Loucy (cell line): Measurements from ENCODE around the gene TNFRSF1B.

Experiments used
- H2AFZ ChIP-seq: fragments of 200-600 bp; sonication (generic); 2 replicates; pipeline ENCODE4 v1.6.0; 2016; ENCODE audit warnings: antibody characterized with exemption, mild to moderate bottlenecking, low read length, moderate library complexity
- H3F3A ChIP-seq: fragments of 200-600 bp; 2 replicates; pipeline ENCODE4 v1.6.0; 2016; ENCODE audit warnings: antibody characterized with exemption, low read depth, mild to moderate bottlenecking
- H3K27me3 ChIP-seq: fragments of 200-600 bp; sonication (generic); 2 replicates; pipeline ENCODE4 v1.6.1; 2014; ENCODE audit warnings: low read length, mild to moderate bottlenecking; ENCODE audit not compliant: insufficient read depth, poor library complexity, severe bottlenecking
- H3K36me3 ChIP-seq: fragments of 200-600 bp; sonication (generic); 2 replicates; pipeline ENCODE4 v1.6.1; 2016; ENCODE audit warnings: low read length; ENCODE audit not compliant: insufficient read depth
- H3K4me1 ChIP-seq: fragments of 200-600 bp; sonication (generic); 2 replicates; pipeline ENCODE4 v1.5.1; 2014; ENCODE audit warnings: low read length, mild to moderate bottlenecking; ENCODE audit not compliant: insufficient read depth, poor library complexity, severe bottlenecking
- H3K4me2 ChIP-seq: fragments of 200-600 bp; sonication (generic); 2 replicates; pipeline ENCODE4 v1.6.0; 2014; ENCODE audit warnings: antibody characterized with exemption, low read length, low read depth, mild to moderate bottlenecking; ENCODE audit not compliant: poor library complexity, severe bottlenecking
- H3K4me3 ChIP-seq: fragments of 200-600 bp; sonication (generic); 2 replicates; pipeline ENCODE4 v1.5.1; 2014; ENCODE audit warnings: low read length, mild to moderate bottlenecking, mixed read lengths; ENCODE audit not compliant: poor library complexity, severe bottlenecking
- H3K79me2 ChIP-seq: fragments of 200-600 bp; sonication (generic); 2 replicates; pipeline ENCODE4 v1.6.1; 2014; ENCODE audit warnings: low read length; ENCODE audit not compliant: insufficient read depth
- H3K9ac ChIP-seq: fragments of 200-600 bp; sonication (generic); 2 replicates; pipeline ENCODE4 v1.6.0; 2014; ENCODE audit warnings: mild to moderate bottlenecking, low read depth, low read length, moderate library complexity; ENCODE audit not compliant: poor library complexity, severe bottlenecking
- H3K9me2 ChIP-seq: fragments of 200-600 bp; sonication (generic); replicated peaks from 2 replicates; pipeline ENCODE4 v1.6.1; 2016; ENCODE audit warnings: low read depth, low read length, mixed read lengths
- H3K9me3 ChIP-seq: fragments of 200-600 bp; sonication (generic); 2 replicates; pipeline ENCODE4 v1.6.1; 2014; ENCODE audit warnings: mild to moderate bottlenecking, antibody characterized with exemption, low read length, low read depth; ENCODE audit not compliant: insufficient read depth
- H4K20me1 ChIP-seq: fragments of 200-600 bp; sonication (generic); 2 replicates; pipeline ENCODE4 v1.6.0; 2014; ENCODE audit warnings: antibody characterized with exemption, low read length, mild to moderate bottlenecking; ENCODE audit not compliant: insufficient read depth, poor library complexity, severe bottlenecking
- CTCF ChIP-seq: fragments of 200-600 bp; sonication (generic); conservative IDR thresholded peaks from 2 replicates; pipeline ENCODE4 v1.5.1; 2014; ENCODE audit warnings: mild to moderate bottlenecking, antibody characterized with exemption, low read length
- EZH2phosphoT487 ChIP-seq: fragments of 200-600 bp; IDR thresholded peaks from 2 replicates; pipeline ENCODE4 v1.6.1; 2018; ENCODE audit warnings: antibody characterized with exemption, mild to moderate bottlenecking, moderate library complexity, borderline replicate concordance

The TNFRSF1B gene

DNA sequence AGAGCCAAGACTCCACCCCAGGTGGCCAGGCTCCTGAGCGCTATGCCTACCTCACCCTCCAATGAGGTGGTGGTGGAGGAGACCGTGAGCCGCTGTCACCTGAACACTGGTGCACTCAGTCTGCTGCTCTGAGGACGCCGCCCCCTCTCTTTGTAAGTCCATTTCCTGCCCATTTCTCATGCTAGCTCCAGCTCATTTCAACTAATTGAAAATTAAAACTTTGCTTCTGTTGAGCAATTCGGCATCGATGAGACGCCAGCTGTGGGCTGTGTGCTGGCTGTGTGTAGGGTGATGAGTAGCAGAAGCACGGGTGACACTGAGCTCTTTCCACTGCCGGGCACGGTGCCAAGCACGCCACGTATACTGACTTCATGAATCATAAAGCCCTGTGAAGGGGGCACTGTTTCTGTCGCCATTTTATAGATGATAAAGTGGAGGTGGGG lies 11.2 kb downstream of the TNFRSF1B start:
- peaks cover 68% of the 10 kb centered on the region for H3K79me2 ChIP-seq
- H3K9me2 ChIP-seq: no peaks in the 10 kb centered on the region
- peaks cover under 1% of the 10 kb centered on the region; the same call in 1 of the 2 replicates for H3F3A ChIP-seq
- H3K4me2 ChIP-seq: peak overlapping the region; percentile 80
- no peak for TF ChIP-seq CTCF
- TF ChIP-seq EZH2phosphoT487: no peak
- no peaks in the 10 kb centered on the region for H3K36me3 ChIP-seq
- no peak overlapping the region for H2AFZ ChIP-seq
- H3K4me1 ChIP-seq: peaks cover 58% of the 10 kb centered on the region
- H3K4me3 ChIP-seq: peak overlapping the region; percentile 61
- H3K27me3 ChIP-seq: no peaks in the 10 kb centered on the region
- no peaks in the 10 kb centered on the region for H4K20me1 ChIP-seq
- H3K9me3 ChIP-seq: no peaks in the 10 kb centered on the region
- peak overlapping the region; percentile 36 for H3K9ac ChIP-seq

GRCh38 chr1:12178511-12178910 lies 11.7 kb downstream of the TNFRSF1B start:
- H3F3A ChIP-seq: no peaks in the 10 kb centered on the region; the same call in 1 of the 2 replicates
- H4K20me1 ChIP-seq: no peaks in the 10 kb centered on the region
- peak overlapping the region; percentile 80 for H3K4me2 ChIP-seq
- peaks cover 63% of the 10 kb centered on the region for H3K79me2 ChIP-seq
- H3K9me3 ChIP-seq: no peaks in the 10 kb centered on the region
- peak overlapping the region; percentile 36 for H3K9ac ChIP-seq
- H3K36me3 ChIP-seq: no peaks in the 10 kb centered on the region
- peak overlapping the region; percentile 61 for H3K4me3 ChIP-seq
- TF ChIP-seq EZH2phosphoT487 (no peak), CTCF (no peak)
- H3K9me2 ChIP-seq: no peaks in the 10 kb centered on the region
- peaks cover 54% of the 10 kb centered on the region for H3K4me1 ChIP-seq
- H3K27me3 ChIP-seq: no peaks in the 10 kb centered on the region
- no peak overlapping the region for H2AFZ ChIP-seq

GRCh38 chr1:12179111-12179519 lies 12.3 kb downstream of the TNFRSF1B start:
- H3K9ac ChIP-seq: peak overlapping the region; percentile 36
- H3K4me2 ChIP-seq: peak overlapping the region; percentile 80
- peaks cover 48% of the 10 kb centered on the region for H3K4me1 ChIP-seq

More at GRCh38 chr1:12179111-12179519, 12.3 kb downstream of the TNFRSF1B start:
- Histone ChIP-seq H3F3A (no peaks in the 10 kb centered on the region; the same call in 1 of the 2 replicates), H3K27me3 (no peaks in the 10 kb centered on the region), H3K9me3 (no peaks in the 10 kb centered on the region), H4K20me1 (no peaks in the 10 kb centered on the region), H2AFZ (no peak overlapping the region), H3K9me2 (no peaks in the 10 kb centered on the region), H3K36me3 (no peaks in the 10 kb centered on the region), H3K79me2 (peaks cover 62% of the 10 kb centered on the region), H3K4me3 (peak overlapping the region; percentile 61)
- no peak for TF ChIP-seq EZH2phosphoT487
- TF ChIP-seq CTCF: no peak
